K562 (cell line): Measurements from ENCODE around the gene TMEM132C. TPM values are rescaled to one million over a fixed set of nuclear protein-coding genes. Genes with fewer than 3 reads are reported as not detected.

Experiments used
- ATAC-seq: fragments of 200-7000 bp; cut with Tn5 transposase; 3 replicates; pipeline ENCODE4 v1.9.1; 2020; ENCODE audit warnings: moderate library complexity
- BruUV-seq: library from RNA; stranded (reverse); fragments of 400-500 nt; replicated peaks from 2 replicates; lab custom pipeline; 2021; lab: Mats Ljungman, UMichigan
- CTCF ChIA-PET: fragments of 300-600 bp; formaldehyde crosslinking; extraction: SDS; loops from one replicate; lab custom pipeline; 2021; ENCODE audit warnings: low intra/inter-chr PET ratio; lab: Yijun Ruan, JAX
- POLR2A ChIA-PET: fragments of 300-600, 350-650 bp; sonication (Branson Sonifier 250); formaldehyde crosslinking; extraction: SDS; loops from one replicate; lab custom pipeline; 2021; ENCODE audit warnings: antibody characterized with exemption, inconsistent platforms; lab: Yijun Ruan, JAX
- DNase-seq, 4 experiments: peaks; one replicate each; pipeline versions ENCODE4 v3.0.0 to v3.0.0-alpha.2; 2011 to 2018; ENCODE audit warnings: low spot score in 3 of 4, mixed read lengths in 3 of 4; ENCODE audit errors: extremely low read depth in 1 of 4
- FAIRE-seq: peaks from 2 replicates; lab custom pipeline; 2011; peaks lifted over from hg19 to GRCh38; lab: Jason Lieb, UNC
- H2AFZ ChIP-seq: 2 replicates; pipeline ENCODE4 v1.6.0; 2011; ENCODE audit warnings: low read depth, low read length, control low read depth, inconsistent platforms
- H3K27ac ChIP-seq: fragments of 200-600 bp; 3 replicates; pipeline ENCODE4 v1.8.0; 2011; ENCODE audit warnings: low read depth, mild to moderate bottlenecking, control low read depth, inconsistent platforms, low read length, moderate library complexity, mixed read lengths; ENCODE audit errors: extremely low read depth
- H3K27me3 ChIP-seq, 2 experiments: fragments of 300-600 bp in 1 of 2; 2 replicates in 1 of 2; 3 replicates in 1 of 2; pipeline versions ENCODE4 v1.6.0 to v1.8.0; 2011; ENCODE audit warnings: inconsistent platforms in 2 of 2, low read length in 2 of 2, mild to moderate bottlenecking in 1 of 2, mixed read lengths in 1 of 2, moderate library complexity in 1 of 2; ENCODE audit not compliant: control insufficient read depth in 2 of 2, insufficient read depth in 2 of 2
- H3K36me3 ChIP-seq: fragments of 300-600 bp; 3 replicates; pipeline ENCODE4 v1.8.0; 2011; ENCODE audit warnings: mild to moderate bottlenecking, low read length, inconsistent platforms; ENCODE audit not compliant: control insufficient read depth, insufficient read depth
- H3K4me1 ChIP-seq, 2 experiments: fragments of 200-600 bp in 1 of 2; replicated peaks in 1 of 2; 2 replicates in 1 of 2; 3 replicates in 1 of 2; pipeline versions ENCODE4 v1.5.1 to v1.8.0; 2011; ENCODE audit warnings: inconsistent platforms in 2 of 2, low read length in 2 of 2, mild to moderate bottlenecking in 1 of 2, mixed read lengths in 1 of 2, moderate library complexity in 1 of 2; ENCODE audit not compliant: control insufficient read depth in 2 of 2, insufficient read depth in 2 of 2
- H3K4me2 ChIP-seq: 2 replicates; pipeline ENCODE4 v1.6.1; 2011; ENCODE audit warnings: low read length, control low read depth, inconsistent platforms, mixed read lengths; ENCODE audit not compliant: insufficient read depth
- H3K4me3 ChIP-seq: fragments of 200-600 bp; sonication (generic), shearing (Covaris generic); 2 replicates; pipeline ENCODE4 v1.5.1; 2016; ENCODE audit warnings: control low read depth, inconsistent platforms
- H3K79me2 ChIP-seq: fragments of 200-600 bp; 3 replicates; pipeline ENCODE4 v1.8.0; 2011; ENCODE audit warnings: low read length, inconsistent platforms; ENCODE audit not compliant: control insufficient read depth, insufficient read depth
- H3K9ac ChIP-seq, 2 experiments: 2 replicates each; pipeline versions ENCODE4 v1.6.0 to v1.6.1; 2011; ENCODE audit warnings: low read depth in 2 of 2, low read length in 2 of 2, control low read depth in 1 of 2, inconsistent platforms in 1 of 2, mild to moderate bottlenecking in 1 of 2, mixed read lengths in 1 of 2; ENCODE audit not compliant: insufficient read depth in 1 of 2
- H3K9me1 ChIP-seq: one replicate; pipeline ENCODE4 v1.6.0; 2011; ENCODE audit warnings: inconsistent platforms, mild to moderate bottlenecking, low read length, moderate library complexity; ENCODE audit not compliant: control insufficient read depth, insufficient read depth
- H3K9me3 ChIP-seq: replicated peaks from 2 replicates; pipeline ENCODE4 v1.5.1; 2011; ENCODE audit warnings: low read depth, low read length, inconsistent platforms; ENCODE audit not compliant: control insufficient read depth, insufficient read depth
- H4K20me1 ChIP-seq: replicated peaks from 2 replicates; pipeline ENCODE4 v1.6.1; 2011; ENCODE audit warnings: low read length, inconsistent platforms, mixed read lengths; ENCODE audit not compliant: control insufficient read depth, insufficient read depth
- FOSL1 ChIP-seq: fragments of 200-800 bp; sonication (Bioruptor generic); conservative IDR thresholded peaks from 2 replicates; pipeline ENCODE4 v1.6.1; 2016; ENCODE audit warnings: missing genetic modification characterization, missing compliant biosample characterization
- FOXP1 ChIP-seq: sonication (generic); formaldehyde crosslinking; IDR thresholded peaks from 2 replicates; pipeline ENCODE4 v1.8.0; 2022; ENCODE audit warnings: mild to moderate bottlenecking, missing genetic modification reagents
- HCFC1 ChIP-seq: IDR thresholded peaks from 2 replicates; pipeline ENCODE4 v1.6.1; 2012; ENCODE audit warnings: low read depth, low read length, improper control_type of control experiment
- HOXB6 ChIP-seq: fragments of 250-450 bp; sonication (Bioruptor Pico); IDR thresholded peaks from 2 replicates; pipeline ENCODE4 v1.5.1; 2022; ENCODE audit warnings: mild to moderate bottlenecking, borderline replicate concordance
- NRF1 ChIP-seq, 2 experiments: fragments of 450-650 bp; IDR thresholded peaks in 1 of 2; conservative IDR thresholded peaks in 1 of 2; 2 replicates each; pipeline ENCODE4 v1.6.1; 2014; ENCODE audit warnings: mild to moderate bottlenecking in 2 of 2
- WGBS: fragments of 100-300 bp; shearing (Covaris generic); methylation state at CpG from one replicate; pipeline ENCODE4 v1.1.6; 2016; ENCODE audit warnings: low coverage, mixed read lengths; ENCODE audit not compliant: insufficient coverage; ENCODE audit errors: missing lambda C conversion rate; 5-methylcytosine and 5-hydroxymethylcytosine counted together
- in situ Hi-C: fragments of 300-500 bp; cut with MboI; formaldehyde crosslinking; loops from 4 replicates; pipeline ENCODE4 v1.15.0; 2018; ENCODE audit warnings: inconsistent platforms, mixed read lengths
- intact Hi-C: fragments of 100-400 bp; cut with micrococcal nuclease; formaldehyde crosslinking; loops from 2 replicates; pipeline ENCODE4 v1.14.2; 2022
- polyA plus RNA-seq, 8 experiments: library from polyadenylated mRNA; depleted of rRNA in 4 of 8; stranded (reverse) in 5 of 8; unstranded in 3 of 8; fragments of >200 nt; fragmentation: Nextera tagmentation in 2 of 8; fragmentation: Illumina TruSeq in 1 of 8; extraction: Ambion mirVana in 2 of 8; extraction: Trizol in 1 of 8; gene quantifications; 2 replicates each; pipeline versions ENCODE4 v1.2.1 to v1.2.3, GENCODE V29; 2011 to 2014; ENCODE audit warnings: inconsistent platforms in 1 of 8, missing spikeins in 1 of 8
- total RNA-seq, 7 experiments: library from RNA; depleted of rRNA in 6 of 7; stranded (reverse); fragments of >200 nt in 6 of 7; fragmentation: Illumina TruSeq in 2 of 7; extraction: Trizol in 2 of 7; gene quantifications; 2 replicates each; pipeline versions ENCODE4 v1.2.1 to v1.2.3, GENCODE V29; 2011 to 2021; ENCODE audit warnings: low replicate concordance in 1 of 7
- TF ChIP-seq, protein P1 (sequence below): IDR thresholded peaks from 2 replicates; pipeline ENCODE4 v1.6.1; 2014; ENCODE audit warnings: antibody characterized with exemption
- TF ChIP-seq, protein P2 (sequence below): sonication (generic); formaldehyde crosslinking; IDR thresholded peaks from 2 replicates; pipeline ENCODE4 v1.8.0; 2022; ENCODE audit warnings: mild to moderate bottlenecking, missing genetic modification reagents, borderline replicate concordance
- TF ChIP-seq, protein P3 (sequence below): sonication (generic); formaldehyde crosslinking; IDR thresholded peaks from 2 replicates; pipeline ENCODE4 v1.5.0; 2020; ENCODE audit warnings: missing genetic modification reagents
- TF ChIP-seq, protein P4 (sequence below), 2 experiments: fragments of 450-650 bp in 1 of 2; sonication (generic) in 1 of 2; formaldehyde crosslinking in 1 of 2; IDR thresholded peaks in 1 of 2; conservative IDR thresholded peaks in 1 of 2; 2 replicates each; pipeline versions ENCODE4 v1.6.1 to v1.8.1; 2016 to 2023; ENCODE audit warnings: mild to moderate bottlenecking in 2 of 2, moderate library complexity in 2 of 2, inconsistent platforms in 1 of 2, missing genetic modification reagents in 1 of 2

The TMEM132C gene
- total and polyA plus RNA-seq, 9 of the 15 experiments (the other 6 are each of a cell fraction or from before 2014, with no cell fraction given) = not detected

DNA sequence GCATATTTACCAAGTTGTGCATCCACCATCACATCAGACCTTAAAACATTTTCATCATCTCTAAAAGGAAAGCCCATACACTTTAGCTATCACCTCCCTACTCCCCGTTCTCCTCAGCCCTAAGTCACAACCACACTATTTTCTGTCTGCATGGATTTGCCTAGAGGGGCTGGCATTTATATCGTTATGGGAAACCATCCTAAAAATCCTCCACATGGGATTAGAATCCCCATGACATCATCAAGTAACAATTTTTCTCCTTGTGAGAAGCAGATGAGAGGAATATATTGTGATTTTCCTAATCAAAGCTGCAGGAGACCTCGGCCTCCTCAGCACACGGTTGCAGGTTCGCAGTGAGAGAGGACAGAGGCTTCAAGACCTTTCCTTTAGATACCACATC lies 442.7 kb downstream of the TMEM132C start (continued):
- TF ChIP-seq, protein P1, sequence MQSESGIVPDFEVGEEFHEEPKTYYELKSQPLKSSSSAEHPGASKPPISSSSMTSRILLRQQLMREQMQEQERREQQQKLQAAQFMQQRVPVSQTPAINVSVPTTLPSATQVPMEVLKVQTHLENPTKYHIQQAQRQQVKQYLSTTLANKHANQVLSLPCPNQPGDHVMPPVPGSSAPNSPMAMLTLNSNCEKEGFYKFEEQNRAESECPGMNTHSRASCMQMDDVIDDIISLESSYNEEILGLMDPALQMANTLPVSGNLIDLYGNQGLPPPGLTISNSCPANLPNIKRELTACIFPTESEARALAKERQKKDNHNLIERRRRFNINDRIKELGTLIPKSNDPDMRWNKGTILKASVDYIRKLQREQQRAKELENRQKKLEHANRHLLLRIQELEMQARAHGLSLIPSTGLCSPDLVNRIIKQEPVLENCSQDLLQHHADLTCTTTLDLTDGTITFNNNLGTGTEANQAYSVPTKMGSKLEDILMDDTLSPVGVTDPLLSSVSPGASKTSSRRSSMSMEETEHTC = no peak
- TF ChIP-seq, protein P2, sequence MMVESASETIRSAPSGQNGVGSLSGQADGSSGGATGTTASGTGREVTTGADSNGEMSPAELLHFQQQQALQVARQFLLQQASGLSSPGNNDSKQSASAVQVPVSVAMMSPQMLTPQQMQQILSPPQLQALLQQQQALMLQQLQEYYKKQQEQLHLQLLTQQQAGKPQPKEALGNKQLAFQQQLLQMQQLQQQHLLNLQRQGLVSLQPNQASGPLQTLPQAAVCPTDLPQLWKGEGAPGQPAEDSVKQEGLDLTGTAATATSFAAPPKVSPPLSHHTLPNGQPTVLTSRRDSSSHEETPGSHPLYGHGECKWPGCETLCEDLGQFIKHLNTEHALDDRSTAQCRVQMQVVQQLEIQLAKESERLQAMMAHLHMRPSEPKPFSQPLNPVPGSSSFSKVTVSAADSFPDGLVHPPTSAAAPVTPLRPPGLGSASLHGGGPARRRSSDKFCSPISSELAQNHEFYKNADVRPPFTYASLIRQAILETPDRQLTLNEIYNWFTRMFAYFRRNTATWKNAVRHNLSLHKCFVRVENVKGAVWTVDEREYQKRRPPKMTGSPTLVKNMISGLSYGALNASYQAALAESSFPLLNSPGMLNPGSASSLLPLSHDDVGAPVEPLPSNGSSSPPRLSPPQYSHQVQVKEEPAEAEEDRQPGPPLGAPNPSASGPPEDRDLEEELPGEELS = no peak
- TF ChIP-seq HCFC1 (no peak), HOXB6 (CRISPR knock-in tag) (no peak)

DNA sequence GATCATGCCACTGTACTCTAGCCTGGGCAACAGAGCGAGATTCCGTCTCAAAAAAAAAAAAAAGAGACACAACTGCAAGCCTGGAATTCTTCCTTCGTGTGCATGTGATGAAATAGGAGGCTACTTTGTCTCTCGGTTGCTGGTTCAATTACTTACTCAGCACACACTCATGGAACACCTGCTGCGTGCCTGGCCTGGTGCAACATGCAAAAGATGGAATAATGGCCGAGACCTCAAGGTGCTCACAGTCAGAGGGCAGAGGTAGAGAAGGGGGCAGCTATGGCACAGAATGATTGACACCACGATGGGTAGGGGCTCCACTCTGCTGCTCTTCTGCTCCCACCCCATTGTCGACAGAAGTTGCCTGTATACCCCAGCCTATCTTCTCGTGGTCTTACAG lies 444.5 kb downstream of the TMEM132C start:
- Histone ChIP-seq H3K9ac (no peak overlapping the region), H3K9me3 (no peaks in the 10 kb centered on the region), H3K9me1 (no peaks in the 10 kb centered on the region), H3K4me2 (no peak overlapping the region), H3K27me3 (peaks cover 0 to 20% of the 10 kb centered on the region in 2 experiments; a peak in 2 of 5 replicates), H2AFZ (no peak overlapping the region), H4K20me1 (no peaks in the 10 kb centered on the region), H3K4me3 (no peak overlapping the region), H3K36me3 (no peaks in the 10 kb centered on the region), H3K27ac (no peak overlapping the region), H3K4me1 (no peaks in the 10 kb centered on the region; a peak in 1 of 5 replicates), H3K79me2 (no peaks in the 10 kb centered on the region)
- ChIA-PET POLR2A (no interaction called here), CTCF (no interaction called here)
- intact Hi-C loops = no loop called here
- no peak for FAIRE-seq
- no TSS peak for BruUV-seq
- WGBS = 2% methylated on average over 5 of the region's 9 CpGs
- in situ Hi-C loops = no loop called here
- TF ChIP-seq NRF1 (conservative IDR thresholded peaks at IDR 0.05 in 1 of 2, IDR thresholded peaks at IDR 0.05 in 1 of 2) (no peak), FOSL1 (tag) (no peak), FOXP1 (CRISPR knock-in tag) (no peak)
- TF ChIP-seq, protein P3, sequence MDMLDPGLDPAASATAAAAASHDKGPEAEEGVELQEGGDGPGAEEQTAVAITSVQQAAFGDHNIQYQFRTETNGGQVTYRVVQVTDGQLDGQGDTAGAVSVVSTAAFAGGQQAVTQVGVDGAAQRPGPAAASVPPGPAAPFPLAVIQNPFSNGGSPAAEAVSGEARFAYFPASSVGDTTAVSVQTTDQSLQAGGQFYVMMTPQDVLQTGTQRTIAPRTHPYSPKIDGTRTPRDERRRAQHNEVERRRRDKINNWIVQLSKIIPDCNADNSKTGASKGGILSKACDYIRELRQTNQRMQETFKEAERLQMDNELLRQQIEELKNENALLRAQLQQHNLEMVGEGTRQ = no peak
- TF ChIP-seq, protein P4, sequence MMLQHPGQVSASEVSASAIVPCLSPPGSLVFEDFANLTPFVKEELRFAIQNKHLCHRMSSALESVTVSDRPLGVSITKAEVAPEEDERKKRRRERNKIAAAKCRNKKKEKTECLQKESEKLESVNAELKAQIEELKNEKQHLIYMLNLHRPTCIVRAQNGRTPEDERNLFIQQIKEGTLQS (IDR thresholded peaks at IDR 0.05) = no peak
- TF ChIP-seq, protein P4 (CRISPR knock-in tag; conservative IDR thresholded peaks at IDR 0.05) = no peak
- no peak for DNase-seq
- ATAC-seq = no peak
